GM12878 (cell line): ENCODE data around the gene NUMBL. TPM values are rescaled to one million over a fixed set of nuclear protein-coding genes. Genes with fewer than 3 reads are reported as not detected.

Experiments
- ATAC-seq: fragments of 200-7000 bp; cut with Tn5 transposase; 3 replicates; pipeline ENCODE4 v1.9.1; 2020; ENCODE audit warnings: mild to moderate bottlenecking, moderate library complexity
- BruUV-seq: library from RNA; stranded (reverse); fragments of 400-500 nt; replicated peaks from 2 replicates; lab custom pipeline; 2021; lab: Mats Ljungman, UMichigan
- CTCF ChIA-PET: fragments of 300-600 bp; sonication (Branson Sonifier 250); formaldehyde crosslinking; extraction: SDS; loops from one replicate; lab custom pipeline; 2021; ENCODE audit warnings: inconsistent platforms; lab: Yijun Ruan, JAX
- POLR2A ChIA-PET: fragments of 350-600 bp; formaldehyde crosslinking; extraction: SDS; loops from one replicate; lab custom pipeline; 2021; ENCODE audit warnings: inconsistent platforms; lab: Charles Lee
- RAD21 ChIA-PET: fragments of 300-600 bp; sonication (Branson Sonifier 250); formaldehyde crosslinking; loops from one replicate; lab custom pipeline; 2023; ENCODE audit warnings: antibody characterized with exemption; ENCODE audit not compliant: unreplicated experiment; lab: Charles Lee
- SMC1A ChIA-PET: fragments of 300-600 bp; sonication (Branson Sonifier 250); formaldehyde crosslinking; loops from one replicate; lab custom pipeline; 2023; ENCODE audit not compliant: unreplicated experiment, uncharacterized antibody; lab: Charles Lee
- DNase-seq: peaks from one replicate; pipeline ENCODE4 v3.0.0-alpha.2; 2011; ENCODE audit warnings: low read depth, low spot score
- FAIRE-seq: peaks from 3 replicates; lab custom pipeline; 2011; peaks lifted over from hg19 to GRCh38; lab: Jason Lieb, UNC
- H2AFZ ChIP-seq: 2 replicates; pipeline ENCODE4 v1.6.0; 2011; ENCODE audit warnings: low read depth, low read length, control low read depth; ENCODE audit not compliant: control insufficient read depth
- H3K27ac ChIP-seq: 2 replicates; pipeline ENCODE4 v1.5.1; 2011; ENCODE audit warnings: control low read depth; ENCODE audit not compliant: control insufficient read depth, insufficient read depth
- H3K27me3 ChIP-seq, 2 experiments: replicated peaks in 1 of 2; 2 replicates each; pipeline versions ENCODE4 v1.6.0 to v1.6.1; 2011; ENCODE audit warnings: low read length in 1 of 2; ENCODE audit not compliant: control insufficient read depth in 2 of 2, insufficient read depth in 2 of 2
- H3K36me3 ChIP-seq, 2 experiments: 2 replicates each; pipeline ENCODE4 v1.5.1; 2011; ENCODE audit warnings: low read length in 1 of 2; ENCODE audit not compliant: control insufficient read depth in 2 of 2, insufficient read depth in 2 of 2
- H3K4me1 ChIP-seq: 2 replicates; pipeline ENCODE4 v1.6.1; 2011; ENCODE audit warnings: mild to moderate bottlenecking, low read length, moderate library complexity, mixed read lengths; ENCODE audit not compliant: control insufficient read depth, insufficient read depth
- H3K4me2 ChIP-seq: 2 replicates; pipeline ENCODE4 v1.6.0; 2011; ENCODE audit warnings: control low read depth; ENCODE audit not compliant: control insufficient read depth, insufficient read depth
- H3K4me3 ChIP-seq: fragments of 200-600 bp; sonication (generic); 2 replicates; pipeline ENCODE4 v1.5.1; 2016
- H3K79me2 ChIP-seq: 2 replicates; pipeline ENCODE4 v1.6.0; 2011; ENCODE audit warnings: low read length; ENCODE audit not compliant: control insufficient read depth, insufficient read depth
- H3K9ac ChIP-seq: 2 replicates; pipeline ENCODE4 v1.8.0; 2011; ENCODE audit warnings: low read length, control low read depth, mixed read lengths; ENCODE audit not compliant: control insufficient read depth, insufficient read depth
- H3K9me3 ChIP-seq: replicated peaks from 3 replicates; pipeline ENCODE4 v1.5.1; 2011; ENCODE audit warnings: mild to moderate bottlenecking, low read length; ENCODE audit not compliant: control insufficient read depth, insufficient read depth
- H4K20me1 ChIP-seq: 2 replicates; pipeline ENCODE4 v1.6.0; 2011; ENCODE audit not compliant: control insufficient read depth, insufficient read depth
- EED ChIP-seq: sonication (generic); IDR thresholded peaks from 2 replicates; pipeline ENCODE4 v1.6.1; 2016; ENCODE audit warnings: antibody characterized with exemption, low read depth
- FOXK2 ChIP-seq: fragments of 450-650 bp; IDR thresholded peaks from 2 replicates; pipeline ENCODE4 v1.6.1; 2017; ENCODE audit warnings: mild to moderate bottlenecking, moderate library complexity
- HDAC2 ChIP-seq: fragments of 200-600 bp; sonication (generic); IDR thresholded peaks from 2 replicates; pipeline ENCODE4 v1.6.1; 2017
- JUND ChIP-seq: IDR thresholded peaks from 2 replicates; pipeline ENCODE4 v1.6.1; 2012; ENCODE audit warnings: low read depth, mild to moderate bottlenecking, low read length, improper control_type of control experiment, moderate library complexity
- MTA3 ChIP-seq: IDR thresholded peaks from 2 replicates; pipeline ENCODE4 v1.6.1; 2012; ENCODE audit warnings: low read length, inconsistent platforms, borderline replicate concordance
- PAX5 ChIP-seq: IDR thresholded peaks from 2 replicates; pipeline ENCODE4 v1.6.1; 2011; ENCODE audit warnings: low read depth, low read length, borderline replicate concordance
- SMARCA5 ChIP-seq: fragments of 450-650 bp; IDR thresholded peaks from 2 replicates; pipeline ENCODE4 v1.6.1; 2017; ENCODE audit warnings: mild to moderate bottlenecking
- SUZ12 ChIP-seq: fragments of 200-600 bp; sonication (generic); IDR thresholded peaks from one replicate; pipeline ENCODE4 v1.6.1; 2018; ENCODE audit warnings: antibody characterized with exemption, mild to moderate bottlenecking; ENCODE audit not compliant: unreplicated experiment
- ZBTB33 ChIP-seq: fragments of 450-650 bp; IDR thresholded peaks from 2 replicates; pipeline ENCODE4 v1.6.1; 2017; ENCODE audit warnings: mild to moderate bottlenecking
- ZNF217 ChIP-seq: fragments of 450-650 bp; IDR thresholded peaks from 2 replicates; pipeline ENCODE4 v1.6.1; 2017; ENCODE audit warnings: antibody characterized with exemption, mild to moderate bottlenecking
- WGBS: methylation state at CpG from one replicate; pipeline ENCODE4 v1.1.6; 2016; ENCODE audit warnings: low lambda C conversion rate; ENCODE audit not compliant: insufficient replicate concordance, insufficient coverage; ENCODE audit errors: missing lambda C conversion rate; 5-methylcytosine and 5-hydroxymethylcytosine counted together
- in situ Hi-C: fragments of 300-500 bp; cut with MboI; formaldehyde crosslinking; loops from 9 replicates; pipeline ENCODE4 v1.14.3; 2018; ENCODE audit warnings: mixed read lengths
- intact Hi-C: fragments of 100-400 bp; cut with micrococcal nuclease; formaldehyde crosslinking; loops from one replicate; pipeline ENCODE4 v1.14.2; 2022; ENCODE audit not compliant: unreplicated experiment
- polyA plus RNA-seq, 11 experiments: library from polyadenylated mRNA; depleted of rRNA in 4 of 11; unstranded in 6 of 11; stranded (reverse) in 5 of 11; fragments of >200 nt; fragmentation: Nextera tagmentation in 4 of 11; fragmentation: Illumina TruSeq in 1 of 11; extraction: Ambion mirVana in 4 of 11; extraction: Trizol in 1 of 11; gene quantifications; 1 replicate in 1 of 11; 2 replicates in 10 of 11; pipeline versions ENCODE4 v1.2.1 to v1.2.3, GENCODE V29; 2011 to 2016; ENCODE audit warnings: inconsistent platforms in 2 of 11, missing spikeins in 2 of 11, low read depth in 1 of 11
- total RNA-seq, 4 experiments: library from RNA; depleted of rRNA in 3 of 4; stranded (reverse); fragments of >200 nt in 3 of 4; fragmentation: Illumina TruSeq in 1 of 4; extraction: Trizol in 1 of 4; gene quantifications; 2 replicates each; pipeline versions ENCODE4 v1.2.1 to v1.2.3, GENCODE V29; 2013 to 2021
- TF ChIP-seq, protein P1 (sequence below): IDR thresholded peaks from 2 replicates; pipeline ENCODE4 v1.6.1; 2012; ENCODE audit warnings: low read depth, low read length, improper control_type of control experiment
- TF ChIP-seq, protein P2 (sequence below): fragments of 450-650 bp; IDR thresholded peaks from 2 replicates; pipeline ENCODE4 v1.6.1; 2017; ENCODE audit warnings: antibody characterized with exemption, mild to moderate bottlenecking, moderate library complexity
- TF ChIP-seq, protein P3 (sequence below), 3 experiments: IDR thresholded peaks in 2 of 3; conservative IDR thresholded peaks in 1 of 3; 2 replicates each; pipeline ENCODE4 v1.5.1; 2011; ENCODE audit warnings: low read depth in 3 of 3, low read length in 3 of 3, mild to moderate bottlenecking in 3 of 3, control low read depth in 2 of 3, moderate library complexity in 2 of 3, inconsistent platforms in 1 of 3, mixed read lengths in 1 of 3; ENCODE audit not compliant: control insufficient read depth in 2 of 3, insufficient read depth in 1 of 3; ENCODE audit errors: extremely low read depth in 1 of 3
- TF ChIP-seq, protein P4 (sequence below): fragments of 450-650 bp; IDR thresholded peaks from 2 replicates; pipeline ENCODE4 v1.6.1; 2016; ENCODE audit warnings: mild to moderate bottlenecking

NUMBL gene
- total and polyA plus RNA-seq, 10 of the 15 experiments (the other 5 are each of a cell fraction or from before 2014, with no cell fraction given): 0.16 to 9.4 (median 1.9) TPM

- ChIA-PET POLR2A (interaction anchor here (0.7 kb wide), 1 partner anchor 752 kb away, joined by 5 read pairs; no protein-coding TSS in a partner anchor), RAD21 (no interaction called here), SMC1A (no interaction called here), CTCF (interaction anchor here (1.0 to 3.8 kb wide), 2 partner anchors 8 to 12 kb away, joined by 5 to 33 read pairs; no protein-coding TSS in a partner anchor)
- Histone ChIP-seq H3K4me2 (no peak overlapping the region), H4K20me1 (no peaks in the 10 kb centered on the region), H3K9ac (no peak overlapping the region), H3K27ac (no peak overlapping the region), H3K36me3 (no peaks in the 10 kb centered on the region), H3K9me3 (no peaks in the 10 kb centered on the region; the same call in 2 of the 3 replicates), H3K79me2 (no peaks in the 10 kb centered on the region), H3K4me1 (peaks cover 4% of the 10 kb centered on the region; the same call in 1 of the 2 replicates), H2AFZ (no peak overlapping the region), H3K4me3 (no peak overlapping the region), H3K27me3 (no peaks in the 10 kb centered on the region)
- FAIRE-seq (no peak), ATAC-seq (no peak), DNase-seq (no peak)
- in situ Hi-C loops (no loop called here), intact Hi-C loops (no loop called here)
- no TSS peak for BruUV-seq
- 46% methylated on average over 3 of the region's 5 CpGs for WGBS
- TF ChIP-seq MTA3 (no peak), ZNF217 (no peak), FOXK2 (no peak), JUND (no peak), PAX5 (no peak), HDAC2 (no peak), EED (no peak), SUZ12 (no peak), SMARCA5 (no peak), ZBTB33 (no peak)
- TF ChIP-seq, protein P1, sequence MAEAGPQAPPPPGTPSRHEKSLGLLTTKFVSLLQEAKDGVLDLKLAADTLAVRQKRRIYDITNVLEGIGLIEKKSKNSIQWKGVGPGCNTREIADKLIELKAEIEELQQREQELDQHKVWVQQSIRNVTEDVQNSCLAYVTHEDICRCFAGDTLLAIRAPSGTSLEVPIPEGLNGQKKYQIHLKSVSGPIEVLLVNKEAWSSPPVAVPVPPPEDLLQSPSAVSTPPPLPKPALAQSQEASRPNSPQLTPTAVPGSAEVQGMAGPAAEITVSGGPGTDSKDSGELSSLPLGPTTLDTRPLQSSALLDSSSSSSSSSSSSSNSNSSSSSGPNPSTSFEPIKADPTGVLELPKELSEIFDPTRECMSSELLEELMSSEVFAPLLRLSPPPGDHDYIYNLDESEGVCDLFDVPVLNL: no peak
- TF ChIP-seq, protein P2, sequence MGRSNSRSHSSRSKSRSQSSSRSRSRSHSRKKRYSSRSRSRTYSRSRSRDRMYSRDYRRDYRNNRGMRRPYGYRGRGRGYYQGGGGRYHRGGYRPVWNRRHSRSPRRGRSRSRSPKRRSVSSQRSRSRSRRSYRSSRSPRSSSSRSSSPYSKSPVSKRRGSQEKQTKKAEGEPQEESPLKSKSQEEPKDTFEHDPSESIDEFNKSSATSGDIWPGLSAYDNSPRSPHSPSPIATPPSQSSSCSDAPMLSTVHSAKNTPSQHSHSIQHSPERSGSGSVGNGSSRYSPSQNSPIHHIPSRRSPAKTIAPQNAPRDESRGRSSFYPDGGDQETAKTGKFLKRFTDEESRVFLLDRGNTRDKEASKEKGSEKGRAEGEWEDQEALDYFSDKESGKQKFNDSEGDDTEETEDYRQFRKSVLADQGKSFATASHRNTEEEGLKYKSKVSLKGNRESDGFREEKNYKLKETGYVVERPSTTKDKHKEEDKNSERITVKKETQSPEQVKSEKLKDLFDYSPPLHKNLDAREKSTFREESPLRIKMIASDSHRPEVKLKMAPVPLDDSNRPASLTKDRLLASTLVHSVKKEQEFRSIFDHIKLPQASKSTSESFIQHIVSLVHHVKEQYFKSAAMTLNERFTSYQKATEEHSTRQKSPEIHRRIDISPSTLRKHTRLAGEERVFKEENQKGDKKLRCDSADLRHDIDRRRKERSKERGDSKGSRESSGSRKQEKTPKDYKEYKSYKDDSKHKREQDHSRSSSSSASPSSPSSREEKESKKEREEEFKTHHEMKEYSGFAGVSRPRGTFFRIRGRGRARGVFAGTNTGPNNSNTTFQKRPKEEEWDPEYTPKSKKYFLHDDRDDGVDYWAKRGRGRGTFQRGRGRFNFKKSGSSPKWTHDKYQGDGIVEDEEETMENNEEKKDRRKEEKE: no peak
- TF ChIP-seq, protein P3, sequence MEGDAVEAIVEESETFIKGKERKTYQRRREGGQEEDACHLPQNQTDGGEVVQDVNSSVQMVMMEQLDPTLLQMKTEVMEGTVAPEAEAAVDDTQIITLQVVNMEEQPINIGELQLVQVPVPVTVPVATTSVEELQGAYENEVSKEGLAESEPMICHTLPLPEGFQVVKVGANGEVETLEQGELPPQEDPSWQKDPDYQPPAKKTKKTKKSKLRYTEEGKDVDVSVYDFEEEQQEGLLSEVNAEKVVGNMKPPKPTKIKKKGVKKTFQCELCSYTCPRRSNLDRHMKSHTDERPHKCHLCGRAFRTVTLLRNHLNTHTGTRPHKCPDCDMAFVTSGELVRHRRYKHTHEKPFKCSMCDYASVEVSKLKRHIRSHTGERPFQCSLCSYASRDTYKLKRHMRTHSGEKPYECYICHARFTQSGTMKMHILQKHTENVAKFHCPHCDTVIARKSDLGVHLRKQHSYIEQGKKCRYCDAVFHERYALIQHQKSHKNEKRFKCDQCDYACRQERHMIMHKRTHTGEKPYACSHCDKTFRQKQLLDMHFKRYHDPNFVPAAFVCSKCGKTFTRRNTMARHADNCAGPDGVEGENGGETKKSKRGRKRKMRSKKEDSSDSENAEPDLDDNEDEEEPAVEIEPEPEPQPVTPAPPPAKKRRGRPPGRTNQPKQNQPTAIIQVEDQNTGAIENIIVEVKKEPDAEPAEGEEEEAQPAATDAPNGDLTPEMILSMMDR (IDR thresholded peaks at IDR 0.05 in 2 of 3, conservative IDR thresholded peaks at IDR 0.05 in 1 of 3; ENCODE audit: control insufficient read depth in 2 of 3, extremely low read depth in 1 of 3, insufficient read depth in 1 of 3, low read depth in 3 of 3, low read length in 3 of 3): no peak
- TF ChIP-seq, protein P4, sequence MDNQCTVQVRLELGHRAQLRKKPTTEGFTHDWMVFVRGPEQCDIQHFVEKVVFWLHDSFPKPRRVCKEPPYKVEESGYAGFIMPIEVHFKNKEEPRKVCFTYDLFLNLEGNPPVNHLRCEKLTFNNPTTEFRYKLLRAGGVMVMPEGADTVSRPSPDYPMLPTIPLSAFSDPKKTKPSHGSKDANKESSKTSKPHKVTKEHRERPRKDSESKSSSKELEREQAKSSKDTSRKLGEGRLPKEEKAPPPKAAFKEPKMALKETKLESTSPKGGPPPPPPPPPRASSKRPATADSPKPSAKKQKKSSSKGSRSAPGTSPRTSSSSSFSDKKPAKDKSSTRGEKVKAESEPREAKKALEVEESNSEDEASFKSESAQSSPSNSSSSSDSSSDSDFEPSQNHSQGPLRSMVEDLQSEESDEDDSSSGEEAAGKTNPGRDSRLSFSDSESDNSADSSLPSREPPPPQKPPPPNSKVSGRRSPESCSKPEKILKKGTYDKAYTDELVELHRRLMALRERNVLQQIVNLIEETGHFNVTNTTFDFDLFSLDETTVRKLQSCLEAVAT: no peak
Measured at GRCh38 chr19:40646743-40647254, 43.7 kb downstream of the NUMBL start.
